Adrenal gland (tissue), 19 donors: ENCODE measurements around the gene HORMAD2. TPM values are rescaled to one million over a fixed set of nuclear protein-coding genes. Genes with fewer than 3 reads are reported as not detected.
A peak's percentile ranks its signal among the peaks of the same experiment; 100 is the strongest.

ENCODE experiments used
- DNase-seq, 7 donors: peaks; one replicate each; pipeline ENCODE4 v3.0.0-alpha.2; 2019 to 2020
- H3K27ac ChIP-seq, 5 donors: fragments of 200-600 bp; sonication (generic) in 4 of 5; 1 replicate in 3 of 5; 2 replicates in 2 of 5; pipeline versions ENCODE4 v1.5.1 to v1.8.0; 2016 to 2020; ENCODE audit warnings: mild to moderate bottlenecking in 1 of 5
- H3K27me3 ChIP-seq: fragments of 200-600 bp; 2 replicates; pipeline ENCODE4 v1.8.0; 2021
- H3K36me3 ChIP-seq, 2 donors: fragments of 200-600 bp; replicated peaks in 1 of 2; 1 replicate in 1 of 2; 2 replicates in 1 of 2; pipeline versions ENCODE4 v1.5.1 to v1.8.0; 2018 to 2022
- H3K4me1 ChIP-seq, 2 donors: fragments of 200-600 bp; replicated peaks in 1 of 2; 1 replicate in 1 of 2; 2 replicates in 1 of 2; pipeline versions ENCODE4 v1.5.1 to v1.8.0; 2018 to 2021
- H3K4me3 ChIP-seq, 4 donors: fragments of 200-600 bp; sonication (generic) in 3 of 4; one replicate each; pipeline ENCODE4 v1.5.1; 2016 to 2018
- H3K9me3 ChIP-seq, 3 donors: fragments of 200-600 bp; sonication (generic) in 1 of 3; replicated peaks in 1 of 3; 1 replicate in 2 of 3; 2 replicates in 1 of 3; pipeline versions ENCODE4 v1.5.1 to v1.8.0; 2016 to 2021
- POLR2A ChIP-seq, 2 donors: fragments of 450-650 bp; IDR thresholded peaks; one replicate each; pipeline ENCODE4 v1.6.1; 2017; ENCODE audit warnings: antibody characterized with exemption in 2 of 2, mild to moderate bottlenecking in 2 of 2, moderate library complexity in 1 of 2
- WGBS, 4 donors: extraction: QIAGEN DNeasy Blood & Tissue Kit in 2 of 4; methylation state at CpG; one replicate each; pipeline versions ENCODE4 v1.1.5 to v1.1.7; 2013 to 2017; 5-methylcytosine and 5-hydroxymethylcytosine counted together
- intact Hi-C, 2 donors: fragments of 100-400 bp; cut with DNase I; formaldehyde crosslinking; loops; one replicate each; pipeline versions ENCODE4 v1.14.1 to v1.15.0; 2022 to 2023
- long read RNA-seq, 10 donors: library from polyadenylated mRNA in 3 of 10; unstranded in 2 of 10; stranded (forward) in 1 of 10; transcript quantifications; one replicate each; pipeline ENCODE4 v2.0.0 and lab custom pipeline, GENCODE V29; 2021 to 2026
- polyA plus RNA-seq, 3 donors: library from polyadenylated mRNA; stranded (reverse); fragments of 200-250 nt in 2 of 3; fragments of 350-450 nt in 1 of 3; fragmentation: Illumina TruSeq in 1 of 3; extraction: RNeasy Lipid Tissue Mini Kit (QIAGEN cat#74804) in 1 of 3; gene quantifications; one replicate each; pipeline ENCODE4 v1.2.3, GENCODE V29; 2013 to 2014
- total RNA-seq, 9 donors: library from RNA; depleted of rRNA in 4 of 9; stranded (reverse); fragments of >200 nt in 4 of 9; fragments of 120-200 nt in 1 of 9; fragmentation: NEBNext Ultra II Directional in 1 of 9; extraction: Animal tissue kit (Norgen Biotek cat#: 25700) in 1 of 9; gene quantifications; one replicate each; pipeline versions ENCODE4 v1.1.0 to v1.2.4, GENCODE V29; 2013 to 2023
- TF ChIP-seq, protein P1 (sequence below), 6 experiments: fragments of 450-650 bp in 4 of 6; fragments of 200-600 bp in 2 of 6; sonication (generic) in 1 of 6; IDR thresholded peaks; 1 replicate in 5 of 6; 2 replicates in 1 of 6; pipeline versions ENCODE4 v1.5.1 to v1.8.0; 2016 to 2021; ENCODE audit warnings: antibody characterized with exemption in 6 of 6, mild to moderate bottlenecking in 2 of 6, moderate library complexity in 1 of 6
- donor health status: healthy with polysubstance abuse.
- donor health status: Bipolar disorder and iron deficiency.
- donor health status: DM: yes; HTN: yes; CAD: no.
- donor health status: DM: no; HTN: no; CAD: no.
- donor health status: DM: no; HTN: no; CAD: no.
- donor health status: DM: yes; HTN: yes; CAD: no.

Gene HORMAD2, protein sequence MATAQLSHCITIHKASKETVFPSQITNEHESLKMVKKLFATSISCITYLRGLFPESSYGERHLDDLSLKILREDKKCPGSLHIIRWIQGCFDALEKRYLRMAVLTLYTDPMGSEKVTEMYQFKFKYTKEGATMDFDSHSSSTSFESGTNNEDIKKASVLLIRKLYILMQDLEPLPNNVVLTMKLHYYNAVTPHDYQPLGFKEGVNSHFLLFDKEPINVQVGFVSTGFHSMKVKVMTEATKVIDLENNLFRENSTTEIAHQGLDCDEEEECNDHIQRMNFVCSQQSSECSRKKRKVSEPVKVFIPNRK
- total RNA-seq (not detected), polyA plus RNA-seq (not detected)
- long read RNA-seq, donor 1: 0 reads
- long read RNA-seq, donor 2: 0 reads
- long read RNA-seq, donor 3: 0 reads
- long read RNA-seq, donor 4: 0 reads
- long read RNA-seq, donor 5: 0 reads
- long read RNA-seq, donor 6: 0 reads
- long read RNA-seq, donor 7: 0 reads
- long read RNA-seq, donor 8: 0 reads
- long read RNA-seq, donor 9: 0 reads
- long read RNA-seq, donor 10: 0 reads

GRCh38 chr22:30079952-30080533 is at the start of gene HORMAD2:
TSS of gene HORMAD2 (plus strand) at chr22:30080464. CDS start at chr22:30093953, 13,489 bp downstream.
- Histone ChIP-seq H3K4me3 (peak within 1 kb of the TSS in 1 of 4 donors; percentile 9), H3K27me3 (peaks cover 4% of the 10 kb centered on the region), H3K9me3 (no peaks in the 10 kb centered on the region), H3K27ac (no peak within 1 kb of the TSS), H3K4me1 (no peaks in the 10 kb centered on the region), H3K36me3 (no peaks in the 10 kb centered on the region)
- DNase-seq: peak in 1 of 7 donors; percentile 7
- TF ChIP-seq, protein P1, sequence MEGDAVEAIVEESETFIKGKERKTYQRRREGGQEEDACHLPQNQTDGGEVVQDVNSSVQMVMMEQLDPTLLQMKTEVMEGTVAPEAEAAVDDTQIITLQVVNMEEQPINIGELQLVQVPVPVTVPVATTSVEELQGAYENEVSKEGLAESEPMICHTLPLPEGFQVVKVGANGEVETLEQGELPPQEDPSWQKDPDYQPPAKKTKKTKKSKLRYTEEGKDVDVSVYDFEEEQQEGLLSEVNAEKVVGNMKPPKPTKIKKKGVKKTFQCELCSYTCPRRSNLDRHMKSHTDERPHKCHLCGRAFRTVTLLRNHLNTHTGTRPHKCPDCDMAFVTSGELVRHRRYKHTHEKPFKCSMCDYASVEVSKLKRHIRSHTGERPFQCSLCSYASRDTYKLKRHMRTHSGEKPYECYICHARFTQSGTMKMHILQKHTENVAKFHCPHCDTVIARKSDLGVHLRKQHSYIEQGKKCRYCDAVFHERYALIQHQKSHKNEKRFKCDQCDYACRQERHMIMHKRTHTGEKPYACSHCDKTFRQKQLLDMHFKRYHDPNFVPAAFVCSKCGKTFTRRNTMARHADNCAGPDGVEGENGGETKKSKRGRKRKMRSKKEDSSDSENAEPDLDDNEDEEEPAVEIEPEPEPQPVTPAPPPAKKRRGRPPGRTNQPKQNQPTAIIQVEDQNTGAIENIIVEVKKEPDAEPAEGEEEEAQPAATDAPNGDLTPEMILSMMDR (IDR thresholded peaks at IDR 0.05): no peak
- TF ChIP-seq POLR2A (IDR thresholded peaks at IDR 0.05): no peak
- intact Hi-C loops: loop anchor here in 1 of 2 donors (10.0 kb wide), 1 partner anchor 445 kb away; no protein-coding TSS in a partner anchor
- 44 to 48% (median 45%) methylated on average over 23 to 53 of the region's 53 CpGs for WGBS, 4 donors

DNA sequence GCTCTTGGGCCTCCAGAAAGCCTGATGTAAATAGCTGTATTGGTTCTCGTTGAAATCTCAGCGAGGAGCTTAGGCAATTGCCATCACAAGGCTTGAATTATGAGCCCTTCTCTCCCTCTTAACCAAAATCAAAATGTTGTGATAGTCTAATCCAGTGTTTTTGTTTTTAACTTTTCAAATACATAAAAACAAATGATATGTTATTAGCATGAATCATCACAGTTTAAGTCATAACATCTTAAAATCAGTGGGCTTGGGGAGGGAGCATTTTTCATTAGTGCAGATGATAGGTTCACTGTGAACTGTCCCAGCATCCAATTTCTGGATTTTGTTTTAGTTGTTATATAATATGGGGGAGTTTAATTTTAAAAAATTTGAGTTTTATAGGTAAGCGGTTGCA is 48.9 kb upstream of the HORMAD2 start:
- Histone ChIP-seq H3K36me3 (peaks cover 0 to 23% of the 10 kb centered on the region in 2 donors), H3K4me3 (no peak overlapping the region), H3K27me3 (no peaks in the 10 kb centered on the region), H3K4me1 (peaks cover 0 to 19% of the 10 kb centered on the region in 2 donors), H3K9me3 (no peaks in the 10 kb centered on the region), H3K27ac (no peak overlapping the region)
- TF ChIP-seq, protein P1 (IDR thresholded peaks at IDR 0.05): no peak
- TF ChIP-seq POLR2A (IDR thresholded peaks at IDR 0.05): no peak
- intact Hi-C loops: no loop called here
- DNase-seq: no peak
- 83 to 90% (median 86%) methylated on average over 3 of the region's 3 CpGs for whole genome bisulfite sequencing, 4 donors

DNA sequence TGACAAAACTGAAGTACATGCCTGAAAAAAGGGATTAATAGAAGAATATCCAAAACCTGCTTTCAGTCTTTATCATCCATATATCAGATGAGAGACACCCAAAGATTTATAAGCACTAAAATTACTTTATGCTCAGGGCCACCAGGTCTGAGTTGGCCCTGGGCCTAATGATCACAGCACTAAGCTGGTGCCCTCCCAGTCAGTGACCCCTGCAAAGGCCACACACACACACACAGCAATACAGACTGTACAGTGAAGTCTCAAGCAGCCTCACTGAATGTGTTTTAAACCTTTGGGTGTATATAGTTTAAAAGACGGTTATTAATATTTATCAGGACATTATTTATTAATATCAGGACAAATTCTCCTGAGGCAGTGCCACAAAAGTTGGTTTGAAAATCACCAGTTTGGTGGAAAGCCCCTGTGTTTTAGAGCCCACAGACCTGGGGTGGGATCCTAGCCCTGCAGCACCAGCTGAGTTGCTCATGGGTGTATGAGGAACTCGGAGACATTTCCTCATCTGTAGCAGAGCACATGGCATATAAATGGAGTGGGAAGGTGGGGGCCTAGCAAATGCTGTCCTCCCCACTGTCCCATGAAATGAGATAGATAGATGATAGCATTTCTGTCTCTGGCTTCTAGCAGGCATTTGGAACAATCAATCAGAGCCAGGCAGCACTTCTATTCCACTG is 48.4 kb upstream of the HORMAD2 start:
- 77 to 85% (median 81%) methylated on average over 2 of the region's 2 CpGs for WGBS, 4 donors
- H3K27me3 ChIP-seq: no peaks in the 10 kb centered on the region
- H3K9me3 ChIP-seq: no peaks in the 10 kb centered on the region
- no peak overlapping the region for H3K27ac ChIP-seq
- no peak for DNase-seq
- intact Hi-C loops: no loop called here
- H3K36me3 ChIP-seq: peaks cover 0 to 17% of the 10 kb centered on the region in 2 donors
- peaks cover 0 to 19% of the 10 kb centered on the region in 2 donors for H3K4me1 ChIP-seq
- TF ChIP-seq, protein P1 (IDR thresholded peaks at IDR 0.05): no peak
- TF ChIP-seq POLR2A (IDR thresholded peaks at IDR 0.05): no peak
- no peak overlapping the region for H3K4me3 ChIP-seq

DNA sequence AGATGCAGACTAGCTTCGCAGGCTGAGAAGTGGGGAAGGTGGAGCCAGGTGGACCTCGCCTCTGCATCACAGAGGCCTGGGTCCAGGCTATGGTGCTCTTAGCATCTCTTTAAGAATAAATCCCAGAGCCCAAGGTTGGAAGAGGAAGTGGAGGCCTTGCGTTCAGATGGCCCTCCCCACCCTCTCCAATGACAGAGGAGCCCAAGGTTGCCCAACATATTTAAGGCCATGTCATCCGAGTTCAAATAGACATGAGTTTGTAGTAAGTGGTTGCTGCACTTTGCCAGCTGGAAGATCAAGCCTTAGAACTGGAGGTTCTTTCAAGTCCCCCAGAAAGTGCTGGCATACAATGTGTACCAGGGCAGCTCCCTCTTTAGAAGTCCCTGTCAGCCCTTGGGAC is 47.1 kb upstream of the HORMAD2 start:
- Histone ChIP-seq H3K36me3 (peaks cover 0 to 6% of the 10 kb centered on the region in 2 donors), H3K27ac (no peak overlapping the region), H3K27me3 (no peaks in the 10 kb centered on the region), H3K9me3 (no peaks in the 10 kb centered on the region), H3K4me3 (no peak overlapping the region), H3K4me1 (peaks cover 0 to 7% of the 10 kb centered on the region in 2 donors)
- DNase-seq: no peak
- WGBS, 4 donors: 55 to 62% (median 58%) methylated on average over 4 of the region's 4 CpGs
- intact Hi-C loops: no loop called here
- TF ChIP-seq, protein P1 (IDR thresholded peaks at IDR 0.05): no peak
- TF ChIP-seq POLR2A (IDR thresholded peaks at IDR 0.05): no peak
